PC-3 (cell line): Measurements from ENCODE around the gene NDUFS2. TPM values are rescaled to one million over a fixed set of nuclear protein-coding genes. Genes with fewer than 3 reads are reported as not detected.

Experiments used
- ATAC-seq: fragments of 200-7000 bp; cut with Tn5 transposase; 2 replicates; pipeline ENCODE4 v1.9.1; 2020; ENCODE audit warnings: mild to moderate bottlenecking, moderate library complexity
- BruUV-seq: library from RNA; stranded (reverse); fragments of 400-500 nt; replicated peaks from 2 replicates; lab custom pipeline; 2021; lab: Mats Ljungman, UMichigan
- CTCF ChIA-PET: fragments of 300-600 bp; sonication (Branson Sonifier 250); formaldehyde crosslinking; loops from one replicate; lab custom pipeline; 2022; ENCODE audit warnings: antibody characterized with exemption; lab: Charles Lee
- POLR2A ChIA-PET: fragments of 300-600 bp; sonication (Branson Sonifier 250); formaldehyde crosslinking; loops from one replicate; lab custom pipeline; 2022; ENCODE audit warnings: antibody characterized with exemption; ENCODE audit not compliant: unreplicated experiment; lab: Charles Lee
- DNase-seq: peaks from one replicate; pipeline ENCODE4 v3.0.0-alpha.2; 2015
- H2AFZ ChIP-seq: fragments of 300-600 bp; sonication (generic); 2 replicates; pipeline ENCODE4 v1.6.0; 2016; ENCODE audit warnings: antibody characterized with exemption, low read length
- H3F3A ChIP-seq: fragments of 300-600 bp; sonication (generic); one replicate; pipeline ENCODE4 v1.6.0; 2017; ENCODE audit warnings: antibody characterized with exemption, low read length, control low read depth, mild to moderate bottlenecking; ENCODE audit not compliant: unreplicated experiment
- H3K27ac ChIP-seq: fragments of 300-600 bp; sonication (generic); 2 replicates; pipeline ENCODE4 v1.5.1; 2016; ENCODE audit warnings: mild to moderate bottlenecking, low read length
- H3K27me3 ChIP-seq: fragments of 300-600 bp; sonication (generic); 2 replicates; pipeline ENCODE4 v1.6.1; 2016; ENCODE audit warnings: low read length, mixed read lengths
- H3K36me3 ChIP-seq: fragments of 300-600 bp; sonication (generic); 2 replicates; pipeline ENCODE4 v1.6.1; 2016; ENCODE audit warnings: low read depth, mixed run types, low read length, mixed read lengths
- H3K4me1 ChIP-seq: fragments of 300-600 bp; sonication (generic); 2 replicates; pipeline ENCODE4 v1.5.1; 2016; ENCODE audit warnings: low read length; ENCODE audit not compliant: insufficient read depth
- H3K4me2 ChIP-seq: fragments of 300-600 bp; sonication (generic); 2 replicates; pipeline ENCODE4 v1.6.0; 2016; ENCODE audit warnings: low read length
- H3K4me3 ChIP-seq: fragments of 300-600 bp; sonication (generic); 2 replicates; pipeline ENCODE4 v1.5.1; 2016; ENCODE audit warnings: mild to moderate bottlenecking, low read length, mixed read lengths
- H3K79me2 ChIP-seq: fragments of 300-600 bp; sonication (generic); 2 replicates; pipeline ENCODE4 v1.6.1; 2017; ENCODE audit warnings: low read length, mixed read lengths
- H3K9ac ChIP-seq: fragments of 300-600 bp; sonication (generic); 2 replicates; pipeline ENCODE4 v1.6.0; 2016; ENCODE audit warnings: mild to moderate bottlenecking, low read length
- H3K9me2 ChIP-seq: fragments of 300-600 bp; sonication (generic); replicated peaks from 2 replicates; pipeline ENCODE4 v1.6.1; 2016; ENCODE audit warnings: mixed run types, low read length, mixed read lengths
- H3K9me3 ChIP-seq: fragments of 300-600 bp; sonication (generic); 2 replicates; pipeline ENCODE4 v1.6.1; 2016; ENCODE audit warnings: low read length, mixed read lengths
- H4K20me1 ChIP-seq: fragments of 300-600 bp; sonication (generic); 2 replicates; pipeline ENCODE4 v1.6.1; 2016; ENCODE audit warnings: low read length, mixed read lengths
- CTCF ChIP-seq: fragments of 300-600 bp; sonication (generic); conservative IDR thresholded peaks from 2 replicates; pipeline ENCODE4 v1.5.1; 2017; ENCODE audit warnings: antibody characterized with exemption, low read depth, mild to moderate bottlenecking, low read length
- EZH2 ChIP-seq: fragments of 300-600 bp; sonication (generic); IDR thresholded peaks from one replicate; pipeline ENCODE4 v1.6.1; 2017; ENCODE audit warnings: antibody characterized with exemption, mild to moderate bottlenecking, low read length; ENCODE audit not compliant: unreplicated experiment
- EZH2phosphoT487 ChIP-seq: fragments of 300-600 bp; sonication (generic); IDR thresholded peaks from 2 replicates; pipeline ENCODE4 v1.6.1; 2018; ENCODE audit warnings: mild to moderate bottlenecking, antibody characterized with exemption, low read length, borderline replicate concordance
- intact Hi-C: fragments of 100-400 bp; cut with micrococcal nuclease; formaldehyde crosslinking; loops from 2 replicates; pipeline ENCODE4 v1.9.0; 2023
- total RNA-seq: library from RNA; depleted of rRNA; stranded (reverse); fragments of >200 nt; gene quantifications from 2 replicates; pipeline ENCODE4 v1.2.3, GENCODE V29; 2014

NDUFS2 gene
- total RNA-seq, 1 experiment from 2014 or later: 168 TPM

GRCh38 chr1:161226759-161227158 is 24.6 kb downstream of the NDUFS2 start:
- H3K9ac ChIP-seq: peak overlapping the region; percentile 80
- peak overlapping the region; percentile 82 for H3K4me2 ChIP-seq
- TSS peak; percentile 49 for BruUV-seq
- H3K27ac ChIP-seq: peak overlapping the region; percentile 33
- no peaks in the 10 kb centered on the region for H3F3A ChIP-seq
- H2AFZ ChIP-seq: peak overlapping the region; percentile 85
- H3K9me2 ChIP-seq: no peaks in the 10 kb centered on the region
- TF ChIP-seq EZH2 (no peak), CTCF (no peak), EZH2phosphoT487 (no peak)
- ATAC-seq (peak; percentile 11), DNase-seq (no peak)
- H3K79me2 ChIP-seq: peaks cover 16% of the 10 kb centered on the region
- peak overlapping the region; percentile 79 for H3K4me3 ChIP-seq
- intact Hi-C loops: loop anchor here (1.0 to 2.0 kb wide), 4 partner anchors 65 to 156 kb away; partner anchors contain the start of gene SDHC
- no peaks in the 10 kb centered on the region for H3K9me3 ChIP-seq
- H3K36me3 ChIP-seq: peaks cover 22% of the 10 kb centered on the region
- no peaks in the 10 kb centered on the region for H3K27me3 ChIP-seq
- H3K4me1 ChIP-seq: peaks cover 26% of the 10 kb centered on the region
- no peaks in the 10 kb centered on the region for H4K20me1 ChIP-seq
- POLR2A ChIA-PET: no interaction called here
- CTCF ChIA-PET: interaction anchor here (0.6 to 3.0 kb wide), 4 partner anchors 65 to 156 kb away, joined by 3 to 39 read pairs (median 30); no protein-coding TSS in a partner anchor

GRCh38 chr1:161227196-161227871 is 25.2 kb downstream of the NDUFS2 start:
- intact Hi-C loops: loop anchor here (1.0 to 2.0 kb wide), 4 partner anchors 64 to 155 kb away; partner anchors contain the start of gene SDHC
- ChIA-PET CTCF (interaction anchor here (0.6 to 3.0 kb wide), 5 partner anchors 64 to 156 kb away, joined by 3 to 39 read pairs (median 29); no protein-coding TSS in a partner anchor), POLR2A (interaction anchor here (0.7 kb wide), 1 partner anchor 88 kb away, joined by 5 read pairs; no protein-coding TSS in a partner anchor)
- peak overlapping the region; percentile 79 for H3K4me3 ChIP-seq
- H3F3A ChIP-seq: no peaks in the 10 kb centered on the region
- H3K9ac ChIP-seq: peak overlapping the region; percentile 80
- TF ChIP-seq EZH2 (no peak), CTCF (peak; percentile 99)
- BruUV-seq: no TSS peak
- H3K36me3 ChIP-seq: peaks cover 22% of the 10 kb centered on the region
- peak overlapping the region; percentile 33 for H3K27ac ChIP-seq
- ATAC-seq (peak; percentile 65), DNase-seq (peak; percentile 85)
- H3K9me3 ChIP-seq: no peaks in the 10 kb centered on the region
- peaks cover 16% of the 10 kb centered on the region for H3K79me2 ChIP-seq
- no peaks in the 10 kb centered on the region for H3K9me2 ChIP-seq
- no peaks in the 10 kb centered on the region for H3K27me3 ChIP-seq
- peak overlapping the region; percentile 85 for H2AFZ ChIP-seq
- H3K4me2 ChIP-seq: peak overlapping the region; percentile 82
- peaks cover 26% of the 10 kb centered on the region for H3K4me1 ChIP-seq
- H4K20me1 ChIP-seq: no peaks in the 10 kb centered on the region

- H3K9me2 ChIP-seq: no peaks in the 10 kb centered on the region
- intact Hi-C loops: no loop called here
- TF ChIP-seq EZH2 (no peak), CTCF (no peak), EZH2phosphoT487 (no peak)
- no peaks in the 10 kb centered on the region for H3F3A ChIP-seq
- DNase-seq (no peak), ATAC-seq (no peak)
- H3K79me2 ChIP-seq: peaks cover 16% of the 10 kb centered on the region
- peaks cover 22% of the 10 kb centered on the region for H3K36me3 ChIP-seq
- H3K27ac ChIP-seq: no peak overlapping the region
- H3K27me3 ChIP-seq: no peaks in the 10 kb centered on the region
- no TSS peak for BruUV-seq
- H3K9me3 ChIP-seq: no peaks in the 10 kb centered on the region
- peak overlapping the region; percentile 82 for H3K4me2 ChIP-seq
- no peaks in the 10 kb centered on the region for H4K20me1 ChIP-seq
- 0 out of 2 replicates have a peak overlapping the region, but pooled peaks have one; percentile 80 for H3K9ac ChIP-seq
- POLR2A ChIA-PET: interaction anchor here (0.7 kb wide), 1 partner anchor 87 kb away, joined by 5 read pairs; no protein-coding TSS in a partner anchor
- no peak overlapping the region for H2AFZ ChIP-seq
- CTCF ChIA-PET: interaction anchor here (0.6 to 3.0 kb wide), 2 partner anchors 146 to 155 kb away, joined by 3 to 29 read pairs; no protein-coding TSS in a partner anchor
- peaks cover 26% of the 10 kb centered on the region for H3K4me1 ChIP-seq
- peak overlapping the region; percentile 79 for H3K4me3 ChIP-seq
Observed at GRCh38 chr1:161228032-161228431, 25.9 kb downstream of the NDUFS2 start.
